H9 (cell line): Measurements from ENCODE around the gene OR6C68. TPM values are rescaled to one million over a fixed set of nuclear protein-coding genes. Genes with fewer than 3 reads are reported as not detected.

Experiments used
- DNase-seq: peaks from one replicate; pipeline ENCODE4 v3.0.0-alpha.2; 2017
- H2AFZ ChIP-seq: one replicate; pipeline ENCODE4 v1.6.1; 2013; ENCODE audit warnings: mild to moderate bottlenecking, low read length, control low read depth, moderate library complexity
- H2AK5ac ChIP-seq: 2 replicates; pipeline ENCODE4 v1.6.1; 2013; ENCODE audit warnings: low read length, control low read depth, mixed read lengths; ENCODE audit not compliant: insufficient read length
- H2BK120ac ChIP-seq: one replicate; pipeline ENCODE4 v1.6.1; 2013; ENCODE audit warnings: low read depth, mild to moderate bottlenecking, low read length, control low read depth, inconsistent platforms; ENCODE audit not compliant: poor library complexity, severe bottlenecking
- H2BK12ac ChIP-seq: 2 replicates; pipeline ENCODE4 v1.6.1; 2013; ENCODE audit warnings: low read length, control low read depth, mixed read lengths, low read depth; ENCODE audit not compliant: insufficient read length
- H2BK15ac ChIP-seq: 2 replicates; pipeline ENCODE4 v1.6.1; 2013; ENCODE audit warnings: low read depth, low read length, control low read depth
- H2BK20ac ChIP-seq: one replicate; pipeline ENCODE4 v1.6.1; 2013; ENCODE audit warnings: low read depth, mild to moderate bottlenecking, low read length, control low read depth, inconsistent platforms; ENCODE audit not compliant: poor library complexity, severe bottlenecking
- H2BK5ac ChIP-seq: 2 replicates; pipeline ENCODE4 v1.6.1; 2013; ENCODE audit warnings: low read length, control low read depth, mixed read lengths; ENCODE audit not compliant: insufficient read length
- H3K14ac ChIP-seq: 2 replicates; pipeline ENCODE4 v1.6.1; 2013; ENCODE audit warnings: low read length, control low read depth; ENCODE audit not compliant: insufficient read depth
- H3K18ac ChIP-seq: 2 replicates; pipeline ENCODE4 v1.6.1; 2013; ENCODE audit warnings: low read depth, mild to moderate bottlenecking, mixed read lengths, low read length, control low read depth; ENCODE audit not compliant: insufficient read length
- H3K23ac ChIP-seq: 2 replicates; pipeline ENCODE4 v1.6.1; 2013; ENCODE audit warnings: low read length, control low read depth, mixed read lengths, low read depth; ENCODE audit not compliant: insufficient read length
- H3K23me2 ChIP-seq: 2 replicates; pipeline ENCODE4 v1.6.1; 2013; ENCODE audit warnings: low read depth, mild to moderate bottlenecking, mixed read lengths, low read length, control low read depth; ENCODE audit not compliant: insufficient read length, poor library complexity, severe bottlenecking
- H3K27ac ChIP-seq: 2 replicates; pipeline ENCODE4 v1.5.1; 2013; ENCODE audit warnings: low read length, control low read depth, mixed read lengths, low read depth; ENCODE audit not compliant: insufficient read length
- H3K27me3 ChIP-seq: 2 replicates; pipeline ENCODE4 v1.6.1; 2013; ENCODE audit warnings: low read length, control low read depth, inconsistent platforms; ENCODE audit not compliant: insufficient read depth
- H3K4ac ChIP-seq: 2 replicates; pipeline ENCODE4 v1.6.1; 2013; ENCODE audit warnings: low read depth, mild to moderate bottlenecking, control low read depth, inconsistent platforms, low read length, moderate library complexity
- H3K4me1 ChIP-seq: 2 replicates; pipeline ENCODE4 v1.6.1; 2013; ENCODE audit warnings: low read length, control low read depth, inconsistent platforms; ENCODE audit not compliant: insufficient read depth
- H3K4me2 ChIP-seq: 2 replicates; pipeline ENCODE4 v1.6.1; 2013; ENCODE audit warnings: low read length, control low read depth, mixed read lengths; ENCODE audit not compliant: insufficient read length, insufficient read depth
- H3K56ac ChIP-seq: 2 replicates; pipeline ENCODE4 v1.6.1; 2013; ENCODE audit warnings: low read depth, mild to moderate bottlenecking, mixed read lengths, low read length, control low read depth; ENCODE audit not compliant: insufficient read length
- H3K79me1 ChIP-seq: 2 replicates; pipeline ENCODE4 v1.6.1; 2013; ENCODE audit warnings: low read depth, mild to moderate bottlenecking, moderate library complexity, low read length, control low read depth, inconsistent platforms; ENCODE audit not compliant: insufficient read depth, poor library complexity, severe bottlenecking
- H3K79me2 ChIP-seq: 2 replicates; pipeline ENCODE4 v1.6.1; 2013; ENCODE audit warnings: low read length, control low read depth, inconsistent platforms; ENCODE audit not compliant: insufficient read depth
- H3K9ac ChIP-seq: 2 replicates; pipeline ENCODE4 v1.6.1; 2013; ENCODE audit warnings: low read length, control low read depth, mixed read lengths; ENCODE audit not compliant: insufficient read length; ENCODE audit errors: extremely low read depth
- H3K9me3 ChIP-seq: one replicate; pipeline ENCODE4 v1.6.1; 2013; ENCODE audit warnings: low read depth, low read length, inconsistent platforms; ENCODE audit not compliant: control insufficient read depth
- H3T11ph ChIP-seq: one replicate; pipeline ENCODE4 v1.6.1; 2013; ENCODE audit warnings: mild to moderate bottlenecking, low read length, control low read depth, inconsistent platforms
- H4K20me1 ChIP-seq: one replicate; pipeline ENCODE4 v1.6.1; 2013; ENCODE audit not compliant: control insufficient read depth, insufficient read length, insufficient read depth
- H4K5ac ChIP-seq: 2 replicates; pipeline ENCODE4 v1.6.1; 2013; ENCODE audit warnings: low read depth, mild to moderate bottlenecking, mixed read lengths, low read length, control low read depth; ENCODE audit not compliant: insufficient read length
- H4K8ac ChIP-seq: replicated peaks from 2 replicates; pipeline ENCODE4 v1.6.1; 2013; ENCODE audit warnings: low read length, control low read depth, mixed read lengths, low read depth; ENCODE audit not compliant: insufficient read length
- H4K91ac ChIP-seq: 2 replicates; pipeline ENCODE4 v1.6.1; 2013; ENCODE audit warnings: low read depth, mild to moderate bottlenecking, moderate library complexity, mixed read lengths, low read length, control low read depth; ENCODE audit not compliant: insufficient read length
- H3K27ac Mint-ChIP-seq, 3 experiments: 2 replicates in 2 of 3; 3 replicates in 1 of 3; pipeline ENCODE4 v1.8.0; 2020 to 2021; ENCODE audit warnings: mixed read lengths in 3 of 3, mild to moderate bottlenecking in 1 of 3, moderate library complexity in 1 of 3
- H3K27me3 Mint-ChIP-seq: 2 replicates; pipeline ENCODE4 v1.8.0; 2021; ENCODE audit warnings: low read depth, mild to moderate bottlenecking, moderate library complexity, mixed read lengths
- H3K36me3 Mint-ChIP-seq, 3 experiments: 2 replicates in 2 of 3; 3 replicates in 1 of 3; pipeline ENCODE4 v1.8.0; 2020 to 2021; ENCODE audit warnings: low read depth in 3 of 3, mixed read lengths in 3 of 3; ENCODE audit not compliant: insufficient read depth in 1 of 3
- H3K4me1 Mint-ChIP-seq, 2 experiments: 2 replicates each; pipeline ENCODE4 v1.8.0; 2020; ENCODE audit warnings: mixed read lengths in 2 of 2
- H3K4me3 Mint-ChIP-seq, 2 experiments: 2 replicates in 1 of 2; 3 replicates in 1 of 2; pipeline ENCODE4 v1.8.0; 2020 to 2021; ENCODE audit warnings: mild to moderate bottlenecking in 2 of 2, mixed read lengths in 2 of 2, moderate library complexity in 1 of 2
- H3K9me3 Mint-ChIP-seq, 2 experiments: 2 replicates in 1 of 2; 3 replicates in 1 of 2; pipeline ENCODE4 v1.8.0; 2020; ENCODE audit warnings: mild to moderate bottlenecking in 2 of 2, mixed read lengths in 2 of 2, moderate library complexity in 1 of 2
- CTCF ChIP-seq: fragments of 200-600 bp; sonication (generic); conservative IDR thresholded peaks from 3 replicates; pipeline ENCODE4 v1.8.0; 2021; ENCODE audit warnings: antibody characterized with exemption, mild to moderate bottlenecking
- total RNA-seq: library from RNA; stranded (reverse); gene quantifications from 2 replicates; pipeline ENCODE4 v1.2.1, GENCODE V29; 2021

Gene OR6C68
- total RNA-seq, 1 experiment from 2014 or later: not detected

- Mint-ChIP-seq H3K4me3 (no peak overlapping the region), H3K27ac (no peak overlapping the region), H3K36me3 (peaks cover 0 to 16% (median 0%) of the 10 kb centered on the region in 3 experiments; a peak in 4 of 7 replicates), H3K4me1 (no peaks in the 10 kb centered on the region), H3K9me3 (peaks cover 20 to 24% of the 10 kb centered on the region in 2 experiments), H3K27me3 (no peaks in the 10 kb centered on the region)
- Histone ChIP-seq H3K27ac (no peak overlapping the region), H2BK5ac (no peak overlapping the region), H3K4me1 (no peaks in the 10 kb centered on the region), H2BK15ac (no peak overlapping the region), H4K8ac (no peak overlapping the region), H4K20me1 (no peaks in the 10 kb centered on the region), H3K79me2 (no peaks in the 10 kb centered on the region), H2BK120ac (no peak overlapping the region), H3K23me2 (no peaks in the 10 kb centered on the region), H3T11ph (no peak overlapping the region), H4K91ac (no peak overlapping the region), H3K18ac (no peak overlapping the region), H3K9me3 (no peaks in the 10 kb centered on the region), H3K27me3 (no peaks in the 10 kb centered on the region), H2BK12ac (no peak overlapping the region), H3K4ac (no peak overlapping the region), H3K14ac (no peak overlapping the region), H4K5ac (no peak overlapping the region), H3K56ac (no peak overlapping the region), H3K79me1 (no peaks in the 10 kb centered on the region), H2AFZ (no peak overlapping the region), H3K4me2 (no peak overlapping the region), H2AK5ac (no peak overlapping the region), H2BK20ac (no peak overlapping the region), H3K9ac (no peak overlapping the region), H3K23ac (no peak overlapping the region)
- no peak for TF ChIP-seq CTCF
- DNase-seq: no peak
Observed at GRCh38 chr12:55516391-55516790, 24.2 kb downstream of the OR6C68 start.

Other genes starting within 250 kb of the OR6C68 start
- not detected in 2 replicates for gene OR6C74, start 247.8 kb upstream of the OR6C68 start, total RNA-seq
- not detected in 2 replicates for gene OR6C6, start 195.8 kb upstream of the OR6C68 start, total RNA-seq
- not detected in 2 replicates for gene OR6C1, start 178.0 kb upstream of the OR6C68 start, total RNA-seq
- gene OR6C3, start 161.6 kb upstream of the OR6C68 start, total RNA-seq: not detected in 2 replicates
- gene OR6C75, start 129.4 kb upstream of the OR6C68 start, total RNA-seq: not detected in 2 replicates
- gene OR6C65, start 91.8 kb upstream of the OR6C68 start, total RNA-seq: not detected in 2 replicates
- gene OR6C76, start 66.1 kb upstream of the OR6C68 start, total RNA-seq: not detected in 2 replicates
- not detected in 2 replicates for gene OR6C2, start 48.3 kb upstream of the OR6C68 start, total RNA-seq
- gene OR6C70, start 22.2 kb upstream of the OR6C68 start, total RNA-seq: not detected in 2 replicates
- not detected in 2 replicates for gene OR6C4, start 57.2 kb downstream of the OR6C68 start, total RNA-seq
- gene OR2AP1, start 80.1 kb downstream of the OR6C68 start, total RNA-seq: not detected in 2 replicates
- not detected in 2 replicates for gene OR10P1, start 144.5 kb downstream of the OR6C68 start, total RNA-seq
- gene ITGA7, start 215.5 kb downstream of the OR6C68 start, total RNA-seq: 114 and 119 TPM in 2 replicates
- 104 and 108 TPM in 2 replicates for gene BLOC1S1, start 223.7 kb downstream of the OR6C68 start, total RNA-seq
- 4.0 and 6.6 TPM in 2 replicates for gene RDH5, start 228.0 kb downstream of the OR6C68 start, total RNA-seq
- 581 and 589 TPM in 2 replicates for gene CD63, start 236.6 kb downstream of the OR6C68 start, total RNA-seq